Skin of body (tissue), 3 donors: ENCODE results near the gene CELSR3. TPM values are rescaled to one million over a fixed set of nuclear protein-coding genes. Genes with fewer than 3 reads are reported as not detected.

Experiments used
- DNase-seq: peaks from one replicate; lab custom pipeline; 2025; lab: John Stamatoyannopoulos, UW
- small RNA-seq: library from RNA; depleted of rRNA; stranded (forward); fragments of <200 nt; gene quantifications from one replicate; pipeline ENCODE3, GENCODE V24; 2014; ENCODE audit warnings: low replicate concordance
- total RNA-seq: library from RNA; depleted of rRNA; stranded (reverse); fragments of >200 nt; gene quantifications from one replicate; pipeline ENCODE4 v1.2.3, GENCODE V29; 2014

The CELSR3 gene
- total RNA-seq, 1 donor from 2014 or later, result 0.39 TPM

DNA sequence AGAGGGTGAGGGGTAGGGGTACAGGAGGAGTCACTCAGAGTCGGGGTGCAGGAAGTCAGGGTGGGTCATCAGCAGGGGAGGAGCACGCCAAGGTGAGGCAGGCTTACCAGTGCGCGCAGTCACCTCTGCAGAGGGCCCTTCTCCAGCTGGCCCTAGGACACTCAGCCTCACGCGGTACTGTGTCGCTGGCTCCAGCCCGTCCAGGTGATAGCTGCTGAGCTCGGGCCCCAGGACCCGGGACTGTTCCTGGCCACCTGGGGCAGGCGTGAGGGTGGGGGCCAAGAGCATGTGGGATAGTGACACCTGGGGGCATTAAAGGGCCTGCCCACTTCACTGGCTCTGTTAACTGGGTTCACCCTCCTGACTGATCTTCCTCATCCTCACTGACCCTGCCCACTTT is 75.0 kb downstream of the CELSR3 start:
- DNase-seq, result no peak

Small RNA genes within 50 kb of the gene (small RNA-seq; reads per million reads assigned to genes)
- not detected for gene AC141002.1

Other genes starting within 250 kb of the CELSR3 start
- 41.2 TPM for gene PLXNB1, start 232.8 kb downstream of the CELSR3 start, total RNA-seq
- gene CCDC51, start 222.8 kb downstream of the CELSR3 start, total RNA-seq, result 6.7 TPM
- 152 TPM for gene TMA7, start 222.6 kb downstream of the CELSR3 start, total RNA-seq
- gene ATRIP, start 216.1 kb downstream of the CELSR3 start, total RNA-seq, result 4.8 TPM
- 35.2 TPM for gene SHISA5, start 158.7 kb downstream of the CELSR3 start, total RNA-seq
- 5.4 TPM for gene PFKFB4, start 106.1 kb downstream of the CELSR3 start, total RNA-seq
- 1.4 TPM for gene UCN2, start 99.1 kb downstream of the CELSR3 start, total RNA-seq
- gene COL7A1, start 67.6 kb downstream of the CELSR3 start, total RNA-seq, result 71.4 TPM
- gene UQCRC1, start 53.2 kb downstream of the CELSR3 start, total RNA-seq, result 132 TPM
- not detected for gene TMEM89, start 41.1 kb downstream of the CELSR3 start, total RNA-seq
- gene SLC26A6, start 27.4 kb downstream of the CELSR3 start, total RNA-seq, result 9.9 TPM
- gene NCKIPSD, start 23.0 kb upstream of the CELSR3 start, total RNA-seq, result 10.1 TPM
- gene IP6K2, start 54.3 kb upstream of the CELSR3 start, total RNA-seq, result 67.0 TPM
- 18.2 TPM for gene PRKAR2A, start 185.0 kb upstream of the CELSR3 start, total RNA-seq
- 14.8 TPM for gene SLC25A20, start 236.0 kb upstream of the CELSR3 start, total RNA-seq